Colonic mucosa (tissue), 4 donors: ENCODE results near the gene OLFM1. TPM values are rescaled to one million over a fixed set of nuclear protein-coding genes. Genes with fewer than 3 reads are reported as not detected.

Experiments used
- DNase-seq: peaks from one replicate; pipeline ENCODE4 v3.0.0-alpha.2; 2020
- H3K27ac ChIP-seq: fragments of 200-600 bp; one replicate; pipeline ENCODE4 v1.8.0; 2021
- H3K27me3 ChIP-seq: fragments of 200-600 bp; one replicate; pipeline ENCODE4 v1.8.0; 2021
- H3K36me3 ChIP-seq: fragments of 200-600 bp; one replicate; pipeline ENCODE4 v1.8.0; 2021
- H3K4me1 ChIP-seq: fragments of 200-600 bp; one replicate; pipeline ENCODE4 v1.8.0; 2021; ENCODE audit warnings: mild to moderate bottlenecking
- H3K4me3 ChIP-seq: fragments of 200-600 bp; one replicate; pipeline ENCODE4 v1.8.0; 2021
- H3K9ac ChIP-seq, 2 donors: one replicate each; pipeline ENCODE4 v1.7.0; 2013; ENCODE audit warnings: control low read depth in 2 of 2, low read depth in 2 of 2, low read length in 2 of 2
- H3K9me3 ChIP-seq: fragments of 200-600 bp; one replicate; pipeline ENCODE4 v1.8.0; 2021
- intact Hi-C: fragments of 100-400 bp; cut with DNase I; formaldehyde crosslinking; loops from one replicate; pipeline ENCODE4 v1.14.1; 2022
- total RNA-seq, 2 donors: library from RNA; stranded (reverse); fragmentation: NEBNext Ultra II Directional in 1 of 2; extraction: Animal tissue kit (Norgen Biotek cat#: 25700) in 1 of 2; gene quantifications; one replicate each; pipeline ENCODE4 v1.2.1, GENCODE V29; 2021
- TF ChIP-seq, protein P1 (sequence below): fragments of 200-600 bp; IDR thresholded peaks from one replicate; pipeline ENCODE4 v1.8.0; 2022; ENCODE audit warnings: antibody characterized with exemption, mild to moderate bottlenecking
- donor health status: healthy.
- donor health status: DM: no; HTN: no; CAD: no.
- donor health status: DM: no; HTN: no; CAD: no.

The OLFM1 gene
- total RNA-seq, 2 donors from 2014 or later = 3.8 to 8.9 TPM

GRCh38 chr9:135096408-135096895, 9.0 kb downstream of the OLFM1 start:
- Histone ChIP-seq H3K36me3 (no peaks in the 10 kb centered on the region), H3K4me1 (no peaks in the 10 kb centered on the region), H3K4me3 (no peak overlapping the region), H3K9ac (no peak overlapping the region), H3K27me3 (no peaks in the 10 kb centered on the region), H3K27ac (no peak overlapping the region), H3K9me3 (no peaks in the 10 kb centered on the region)
- TF ChIP-seq, protein P1, sequence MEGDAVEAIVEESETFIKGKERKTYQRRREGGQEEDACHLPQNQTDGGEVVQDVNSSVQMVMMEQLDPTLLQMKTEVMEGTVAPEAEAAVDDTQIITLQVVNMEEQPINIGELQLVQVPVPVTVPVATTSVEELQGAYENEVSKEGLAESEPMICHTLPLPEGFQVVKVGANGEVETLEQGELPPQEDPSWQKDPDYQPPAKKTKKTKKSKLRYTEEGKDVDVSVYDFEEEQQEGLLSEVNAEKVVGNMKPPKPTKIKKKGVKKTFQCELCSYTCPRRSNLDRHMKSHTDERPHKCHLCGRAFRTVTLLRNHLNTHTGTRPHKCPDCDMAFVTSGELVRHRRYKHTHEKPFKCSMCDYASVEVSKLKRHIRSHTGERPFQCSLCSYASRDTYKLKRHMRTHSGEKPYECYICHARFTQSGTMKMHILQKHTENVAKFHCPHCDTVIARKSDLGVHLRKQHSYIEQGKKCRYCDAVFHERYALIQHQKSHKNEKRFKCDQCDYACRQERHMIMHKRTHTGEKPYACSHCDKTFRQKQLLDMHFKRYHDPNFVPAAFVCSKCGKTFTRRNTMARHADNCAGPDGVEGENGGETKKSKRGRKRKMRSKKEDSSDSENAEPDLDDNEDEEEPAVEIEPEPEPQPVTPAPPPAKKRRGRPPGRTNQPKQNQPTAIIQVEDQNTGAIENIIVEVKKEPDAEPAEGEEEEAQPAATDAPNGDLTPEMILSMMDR = no peak
- DNase-seq = no peak
- intact Hi-C loops = no loop called here

DNA sequence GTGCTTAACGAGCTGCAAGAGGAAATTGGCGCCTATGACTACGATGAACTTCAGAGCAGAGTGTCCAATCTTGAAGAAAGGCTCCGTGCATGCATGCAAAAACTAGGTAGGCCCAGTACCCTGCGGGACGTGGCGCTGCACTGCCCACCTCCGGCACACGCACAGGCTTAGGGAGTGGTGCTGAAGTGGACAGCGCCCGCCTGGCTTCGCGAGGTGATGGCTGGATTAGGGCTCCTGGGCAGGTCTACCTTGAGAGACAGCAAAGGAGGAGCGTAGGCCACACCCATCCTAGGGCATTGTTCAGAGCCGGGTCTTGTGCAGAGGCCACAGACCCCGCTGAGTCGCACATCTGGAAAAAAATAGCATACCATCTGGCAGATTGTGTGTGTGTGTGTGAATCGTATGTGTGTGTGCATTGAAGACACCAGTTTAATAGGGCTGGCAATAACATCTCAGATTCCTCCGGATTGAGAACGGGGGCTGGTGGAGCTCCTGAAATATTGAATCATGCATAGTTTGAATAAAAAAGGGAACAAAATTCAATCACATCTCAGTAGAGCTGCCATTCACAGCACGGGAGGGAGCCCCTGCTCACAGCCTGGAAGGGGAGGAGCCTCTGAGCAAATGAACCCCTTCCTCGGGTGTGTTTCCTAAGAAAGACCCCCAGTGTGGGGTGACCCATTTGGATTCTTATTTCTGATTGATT, 11.1 kb downstream of the OLFM1 start:
- no peaks in the 10 kb centered on the region for H3K27me3 ChIP-seq
- no peak overlapping the region for H3K9ac ChIP-seq
- H3K9me3 ChIP-seq = no peaks in the 10 kb centered on the region
- no peak overlapping the region for H3K4me3 ChIP-seq
- TF ChIP-seq, protein P1 = no peak
- no peak overlapping the region for H3K27ac ChIP-seq
- intact Hi-C loops = no loop called here
- no peaks in the 10 kb centered on the region for H3K36me3 ChIP-seq
- H3K4me1 ChIP-seq = no peaks in the 10 kb centered on the region
- DNase-seq = no peak

- intact Hi-C loops = no loop called here
Measured at GRCh38 chr9:135099574-135099973, 12.1 kb downstream of the OLFM1 start.

GRCh38 chr9:135100241-135100681, 12.8 kb downstream of the OLFM1 start:
- Histone ChIP-seq H3K36me3 (no peaks in the 10 kb centered on the region), H3K27ac (no peak overlapping the region), H3K4me3 (no peak overlapping the region), H3K4me1 (no peaks in the 10 kb centered on the region), H3K9me3 (no peaks in the 10 kb centered on the region), H3K27me3 (no peaks in the 10 kb centered on the region), H3K9ac (no peak overlapping the region)
- TF ChIP-seq, protein P1 = no peak
- intact Hi-C loops = no loop called here
- DNase-seq = no peak

More at GRCh38 chr9:135099574-135099973, 12.1 kb downstream of the OLFM1 start:
- H3K9me3 ChIP-seq = no peaks in the 10 kb centered on the region
- H3K4me3 ChIP-seq = no peak overlapping the region
- no peaks in the 10 kb centered on the region for H3K36me3 ChIP-seq
- H3K27me3 ChIP-seq = no peaks in the 10 kb centered on the region
- no peak overlapping the region for H3K27ac ChIP-seq
- TF ChIP-seq, protein P1 = no peak
- H3K4me1 ChIP-seq = no peaks in the 10 kb centered on the region
- no peak overlapping the region for H3K9ac ChIP-seq
- no peak for DNase-seq

- Histone ChIP-seq H3K4me1 (no peaks in the 10 kb centered on the region), H3K9ac (no peak overlapping the region), H3K27me3 (no peaks in the 10 kb centered on the region), H3K9me3 (no peaks in the 10 kb centered on the region), H3K4me3 (no peak overlapping the region), H3K27ac (no peak overlapping the region), H3K36me3 (no peaks in the 10 kb centered on the region)
- no peak for DNase-seq
- intact Hi-C loops = no loop called here
- TF ChIP-seq, protein P1 = no peak
Measured at GRCh38 chr9:135100725-135101410, 13.4 kb downstream of the OLFM1 start.
